ENCODE results near the gene ANXA6.

ANXA6 gene

DNA sequence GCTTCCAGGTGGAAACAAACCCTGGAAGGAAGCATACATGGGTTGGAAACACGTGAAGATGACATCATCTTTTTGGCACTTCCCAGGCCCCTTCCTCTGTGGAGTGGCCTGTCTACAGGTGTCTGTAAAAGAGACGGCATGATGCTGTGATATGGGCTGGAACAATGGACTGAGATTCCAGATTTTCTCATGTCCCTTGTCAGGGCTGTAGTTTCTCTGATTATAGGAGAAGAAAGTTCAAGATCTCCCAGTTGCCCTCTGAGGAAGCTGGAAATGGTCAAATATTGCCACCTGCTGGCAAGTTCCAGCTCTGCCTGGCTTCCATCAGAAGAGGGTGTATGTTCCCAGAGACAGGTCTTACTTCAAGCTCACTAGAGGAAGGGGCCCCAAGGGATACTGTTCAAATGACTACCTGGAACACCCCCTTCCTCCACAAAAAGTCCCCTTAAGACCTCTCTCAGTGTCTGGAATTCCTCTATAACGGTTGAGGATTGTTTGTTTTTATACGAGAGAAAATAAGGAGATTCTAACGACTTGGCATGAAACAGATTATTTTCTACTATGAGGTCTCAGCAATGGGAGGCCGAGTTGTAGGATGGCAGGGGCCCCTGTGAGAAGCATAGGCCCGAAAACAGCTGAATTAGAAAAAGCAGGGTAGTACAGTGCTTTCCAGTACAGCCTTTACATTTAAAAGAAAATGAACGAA, 7.3 kb upstream of the ANXA6 start (continued):
- no peak for TF ChIP-seq ZNF169 (tag by site-specific recombination; IDR thresholded peaks at IDR 0.05)
- peak; percentile 56; the same call in 1 of the 2 replicates for TF ChIP-seq ZNF660 (tag by site-specific recombination; IDR thresholded peaks at IDR 0.05)
- no peak for TF ChIP-seq ZNF624 (tag by site-specific recombination; IDR thresholded peaks at IDR 0.05)
- no peak for TF ChIP-seq ZNF692 (tag by site-specific recombination; IDR thresholded peaks at IDR 0.05)
- TF ChIP-seq SP7 (tag by site-specific recombination; IDR thresholded peaks at IDR 0.05), result peak; percentile 33; the same call in 1 of the 2 replicates
- TF ChIP-seq, protein P1, sequence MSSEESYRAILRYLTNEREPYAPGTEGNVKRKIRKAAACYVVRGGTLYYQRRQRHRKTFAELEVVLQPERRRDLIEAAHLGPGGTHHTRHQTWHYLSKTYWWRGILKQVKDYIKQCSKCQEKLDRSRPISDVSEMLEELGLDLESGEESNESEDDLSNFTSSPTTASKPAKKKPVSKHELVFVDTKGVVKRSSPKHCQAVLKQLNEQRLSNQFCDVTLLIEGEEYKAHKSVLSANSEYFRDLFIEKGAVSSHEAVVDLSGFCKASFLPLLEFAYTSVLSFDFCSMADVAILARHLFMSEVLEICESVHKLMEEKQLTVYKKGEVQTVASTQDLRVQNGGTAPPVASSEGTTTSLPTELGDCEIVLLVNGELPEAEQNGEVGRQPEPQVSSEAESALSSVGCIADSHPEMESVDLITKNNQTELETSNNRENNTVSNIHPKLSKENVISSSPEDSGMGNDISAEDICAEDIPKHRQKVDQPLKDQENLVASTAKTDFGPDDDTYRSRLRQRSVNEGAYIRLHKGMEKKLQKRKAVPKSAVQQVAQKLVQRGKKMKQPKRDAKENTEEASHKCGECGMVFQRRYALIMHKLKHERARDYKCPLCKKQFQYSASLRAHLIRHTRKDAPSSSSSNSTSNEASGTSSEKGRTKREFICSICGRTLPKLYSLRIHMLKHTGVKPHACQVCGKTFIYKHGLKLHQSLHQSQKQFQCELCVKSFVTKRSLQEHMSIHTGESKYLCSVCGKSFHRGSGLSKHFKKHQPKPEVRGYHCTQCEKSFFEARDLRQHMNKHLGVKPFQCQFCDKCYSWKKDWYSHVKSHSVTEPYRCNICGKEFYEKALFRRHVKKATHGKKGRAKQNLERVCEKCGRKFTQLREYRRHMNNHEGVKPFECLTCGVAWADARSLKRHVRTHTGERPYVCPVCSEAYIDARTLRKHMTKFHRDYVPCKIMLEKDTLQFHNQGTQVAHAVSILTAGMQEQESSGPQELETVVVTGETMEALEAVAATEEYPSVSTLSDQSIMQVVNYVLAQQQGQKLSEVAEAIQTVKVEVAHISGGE (tag by site-specific recombination; conservative IDR thresholded peaks at IDR 0.05; ENCODE audit: low read depth), result no peak
- 0 out of 2 replicates have a peak, but pooled peaks have one; percentile 29 for TF ChIP-seq ZNF561 (tag by site-specific recombination; IDR thresholded peaks at IDR 0.05; ENCODE audit: borderline replicate concordance)
- no peak for TF ChIP-seq ZNF157 (tag by site-specific recombination; IDR thresholded peaks at IDR 0.05)
- peak; percentile 74 for TF ChIP-seq CTCF (tag by site-specific recombination; IDR thresholded peaks at IDR 0.05)
- no peak for TF ChIP-seq YY1 (tag by site-specific recombination; IDR thresholded peaks at IDR 0.05)
- TF ChIP-seq ZNF221 (tag by site-specific recombination; IDR thresholded peaks at IDR 0.05; ENCODE audit: borderline replicate concordance), result no peak
- TF ChIP-seq, protein P2, sequence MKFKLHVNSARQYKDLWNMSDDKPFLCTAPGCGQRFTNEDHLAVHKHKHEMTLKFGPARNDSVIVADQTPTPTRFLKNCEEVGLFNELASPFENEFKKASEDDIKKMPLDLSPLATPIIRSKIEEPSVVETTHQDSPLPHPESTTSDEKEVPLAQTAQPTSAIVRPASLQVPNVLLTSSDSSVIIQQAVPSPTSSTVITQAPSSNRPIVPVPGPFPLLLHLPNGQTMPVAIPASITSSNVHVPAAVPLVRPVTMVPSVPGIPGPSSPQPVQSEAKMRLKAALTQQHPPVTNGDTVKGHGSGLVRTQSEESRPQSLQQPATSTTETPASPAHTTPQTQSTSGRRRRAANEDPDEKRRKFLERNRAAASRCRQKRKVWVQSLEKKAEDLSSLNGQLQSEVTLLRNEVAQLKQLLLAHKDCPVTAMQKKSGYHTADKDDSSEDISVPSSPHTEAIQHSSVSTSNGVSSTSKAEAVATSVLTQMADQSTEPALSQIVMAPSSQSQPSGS (tag by site-specific recombination; IDR thresholded peaks at IDR 0.05; ENCODE audit: low read depth), result peak; percentile 90
- TF ChIP-seq, protein P3, sequence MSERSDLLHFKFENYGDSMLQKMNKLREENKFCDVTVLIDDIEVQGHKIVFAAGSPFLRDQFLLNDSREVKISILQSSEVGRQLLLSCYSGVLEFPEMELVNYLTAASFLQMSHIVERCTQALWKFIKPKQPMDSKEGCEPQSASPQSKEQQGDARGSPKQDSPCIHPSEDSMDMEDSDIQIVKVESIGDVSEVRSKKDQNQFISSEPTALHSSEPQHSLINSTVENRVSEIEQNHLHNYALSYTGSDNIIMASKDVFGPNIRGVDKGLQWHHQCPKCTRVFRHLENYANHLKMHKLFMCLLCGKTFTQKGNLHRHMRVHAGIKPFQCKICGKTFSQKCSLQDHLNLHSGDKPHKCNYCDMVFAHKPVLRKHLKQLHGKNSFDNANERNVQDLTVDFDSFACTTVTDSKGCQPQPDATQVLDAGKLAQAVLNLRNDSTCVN (tag by site-specific recombination; optimal IDR thresholded peaks at IDR 0.05), result no peak
- TF ChIP-seq ZBTB20 (tag by site-specific recombination; IDR thresholded peaks at IDR 0.05), result 0 out of 2 replicates have a peak, but pooled peaks have one; percentile 13
- TF ChIP-seq ZNF600 (tag by site-specific recombination; IDR thresholded peaks at IDR 0.05), result no peak
- no peak for TF ChIP-seq ZNF623 (tag by site-specific recombination; IDR thresholded peaks at IDR 0.05)
- peak; percentile 95 for TF ChIP-seq ZNF654 (tag by site-specific recombination; IDR thresholded peaks at IDR 0.05; ENCODE audit: low read depth)
- peak; percentile 89 for TF ChIP-seq SCRT2 (tag by site-specific recombination; IDR thresholded peaks at IDR 0.05)
- no peak for TF ChIP-seq INSM2 (tag by site-specific recombination; IDR thresholded peaks at IDR 0.05)
- TF ChIP-seq ZNF335 (tag by site-specific recombination; conservative IDR thresholded peaks at IDR 0.05), result no peak; the same call in 1 of the 2 replicates
- peak; percentile 72 for TF ChIP-seq PRDM1 (tag by site-specific recombination; IDR thresholded peaks at IDR 0.05)
- TF ChIP-seq PRDM10 (tag by site-specific recombination; IDR thresholded peaks at IDR 0.05), result no peak
- no peak for TF ChIP-seq FEZF1 (tag by site-specific recombination; IDR thresholded peaks at IDR 0.05)
- no peak for TF ChIP-seq TCF7L2 (IDR thresholded peaks at IDR 0.05; ENCODE audit: borderline replicate concordance, low read depth, low read length)
- TF ChIP-seq ZNF223 (tag by site-specific recombination; IDR thresholded peaks at IDR 0.05), result no peak

All from HEK293 (cell line).